ENCODE measurements around the gene RAB6B. TPM values are rescaled to one million over a fixed set of nuclear protein-coding genes. Genes with fewer than 3 reads are reported as not detected.

The RAB6B gene
- total RNA-seq, 1 donor from 2014 or later = 5.8 TPM

GRCh38 chr3:133835961-133836360 is 59.7 kb downstream of the RAB6B start:
- DNase-seq = no peak

- DNase-seq = no peak
Observed at GRCh38 chr3:133835418-133835743, 60.3 kb downstream of the RAB6B start.

GRCh38 chr3:133834621-133835417 is 60.9 kb downstream of the RAB6B start:
- no peak for DNase-seq

GRCh38 chr3:133833880-133834620 is 61.6 kb downstream of the RAB6B start:
- no peak for DNase-seq

GRCh38 chr3:133833267-133833666 is 62.4 kb downstream of the RAB6B start:
- DNase-seq = no peak

- DNase-seq = no peak
Observed at GRCh38 chr3:133832802-133833144, 62.9 kb downstream of the RAB6B start.

- no peak for DNase-seq
Observed at GRCh38 chr3:133831966-133832801, 63.5 kb downstream of the RAB6B start.

GRCh38 chr3:133830071-133830470 is 65.6 kb downstream of the RAB6B start:
- DNase-seq = no peak

GRCh38 chr3:133829310-133829707 is 66.4 kb downstream of the RAB6B start:
- no peak for DNase-seq

GRCh38 chr3:133828576-133829309 is 66.9 kb downstream of the RAB6B start:
- DNase-seq = no peak

- no peak for DNase-seq
Observed at GRCh38 chr3:133827684-133828083, 68.0 kb downstream of the RAB6B start.

GRCh38 chr3:133827136-133827535 is 68.5 kb downstream of the RAB6B start:
- DNase-seq = no peak

- DNase-seq = no peak
Observed at GRCh38 chr3:133825969-133826727, 69.5 kb downstream of the RAB6B start.

GRCh38 chr3:133824961-133825485 is 70.7 kb downstream of the RAB6B start:
- DNase-seq = no peak

GRCh38 chr3:133821767-133822638 is 73.7 kb downstream of the RAB6B start:
- no peak for DNase-seq

GRCh38 chr3:133820889-133821675 is 74.6 kb downstream of the RAB6B start:
- no peak for DNase-seq

- peak; percentile 18 for DNase-seq
Observed at GRCh38 chr3:133820129-133820528, 75.6 kb downstream of the RAB6B start.

GRCh38 chr3:133815386-133815785 is 80.3 kb downstream of the RAB6B start:
- DNase-seq = no peak

GRCh38 chr3:133812872-133813271 is 82.8 kb downstream of the RAB6B start:
- DNase-seq = no peak
